Gastroesophageal sphincter (tissue), 3 donors: ENCODE measurements around the gene CTNND2.

ENCODE experiments used
- EP300 ChIP-seq: sonication (generic); formaldehyde crosslinking; IDR thresholded peaks from one replicate; pipeline ENCODE4 v1.6.1; 2017; ENCODE audit warnings: antibody characterized with exemption, mild to moderate bottlenecking
- POLR2AphosphoS5 ChIP-seq: sonication (generic); formaldehyde crosslinking; IDR thresholded peaks from one replicate; pipeline ENCODE4 v1.6.1; 2017; ENCODE audit warnings: antibody characterized with exemption
- TF ChIP-seq, protein P1 (sequence below), 4 experiments: fragments of 200-600 bp in 2 of 4; fragments of 450-650 bp in 2 of 4; sonication (generic) in 1 of 4; IDR thresholded peaks; one replicate each; pipeline ENCODE4 v1.5.1; 2017 to 2019; ENCODE audit warnings: antibody characterized with exemption in 4 of 4, mild to moderate bottlenecking in 2 of 4, moderate library complexity in 2 of 4

DNA sequence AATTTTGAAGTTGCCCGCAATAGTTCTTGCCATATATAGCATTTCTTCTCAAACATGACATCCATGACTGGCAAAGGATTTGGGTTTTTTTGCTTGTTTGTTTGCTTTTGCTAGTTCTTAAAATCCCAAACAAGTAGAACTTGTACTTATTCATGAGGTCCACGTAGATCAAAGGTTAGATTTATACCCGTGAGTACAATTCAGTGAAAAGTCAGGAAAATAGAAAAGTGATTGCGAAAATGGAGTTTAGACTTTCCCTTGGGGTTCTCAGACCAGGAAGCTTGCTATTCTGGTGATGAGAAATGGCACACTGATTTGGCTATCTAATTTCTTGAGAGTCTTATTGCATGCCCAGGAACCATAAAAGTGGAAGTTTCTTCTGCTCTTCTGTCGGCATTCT is 304.7 kb downstream of the CTNND2 start:
- TF ChIP-seq, protein P1, sequence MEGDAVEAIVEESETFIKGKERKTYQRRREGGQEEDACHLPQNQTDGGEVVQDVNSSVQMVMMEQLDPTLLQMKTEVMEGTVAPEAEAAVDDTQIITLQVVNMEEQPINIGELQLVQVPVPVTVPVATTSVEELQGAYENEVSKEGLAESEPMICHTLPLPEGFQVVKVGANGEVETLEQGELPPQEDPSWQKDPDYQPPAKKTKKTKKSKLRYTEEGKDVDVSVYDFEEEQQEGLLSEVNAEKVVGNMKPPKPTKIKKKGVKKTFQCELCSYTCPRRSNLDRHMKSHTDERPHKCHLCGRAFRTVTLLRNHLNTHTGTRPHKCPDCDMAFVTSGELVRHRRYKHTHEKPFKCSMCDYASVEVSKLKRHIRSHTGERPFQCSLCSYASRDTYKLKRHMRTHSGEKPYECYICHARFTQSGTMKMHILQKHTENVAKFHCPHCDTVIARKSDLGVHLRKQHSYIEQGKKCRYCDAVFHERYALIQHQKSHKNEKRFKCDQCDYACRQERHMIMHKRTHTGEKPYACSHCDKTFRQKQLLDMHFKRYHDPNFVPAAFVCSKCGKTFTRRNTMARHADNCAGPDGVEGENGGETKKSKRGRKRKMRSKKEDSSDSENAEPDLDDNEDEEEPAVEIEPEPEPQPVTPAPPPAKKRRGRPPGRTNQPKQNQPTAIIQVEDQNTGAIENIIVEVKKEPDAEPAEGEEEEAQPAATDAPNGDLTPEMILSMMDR (IDR thresholded peaks at IDR 0.05) = no peak
- TF ChIP-seq POLR2AphosphoS5 (no peak), EP300 (no peak)
